Lung (tissue), 12 donors: ENCODE data around the gene GHRL. TPM values are rescaled to one million over a fixed set of nuclear protein-coding genes. Genes with fewer than 3 reads are reported as not detected.

Source experiments
- ATAC-seq: fragments of 200-7000 bp; cut with Tn5 transposase; one replicate; pipeline ENCODE4 v1.9.1; 2020; ENCODE audit warnings: moderate number of reproducible peaks; ENCODE audit not compliant: insufficient read depth, low FRiP score
- DNase-seq, 3 donors: peaks; one replicate each; pipeline ENCODE4 v3.0.0-alpha.2; 2013 to 2017
- H3K27ac ChIP-seq, 2 donors: one replicate each; pipeline ENCODE4 v1.5.1; 2013; ENCODE audit warnings: mild to moderate bottlenecking in 2 of 2, moderate library complexity in 2 of 2, control low read depth in 1 of 2, inconsistent platforms in 1 of 2, low read depth in 1 of 2, low read length in 1 of 2
- H3K27me3 ChIP-seq, 3 donors: one replicate each; pipeline ENCODE4 v1.5.1; 2013; ENCODE audit warnings: low read length in 2 of 3; ENCODE audit not compliant: control insufficient read depth in 3 of 3, insufficient read depth in 3 of 3
- H3K36me3 ChIP-seq, 4 donors: one replicate each; pipeline ENCODE4 v1.5.1; 2013; ENCODE audit warnings: low read length in 4 of 4, mild to moderate bottlenecking in 1 of 4, moderate library complexity in 1 of 4; ENCODE audit not compliant: control insufficient read depth in 4 of 4, insufficient read depth in 4 of 4
- H3K4me1 ChIP-seq, 5 donors: one replicate each; pipeline ENCODE4 v1.5.1; 2013; ENCODE audit warnings: low read length in 5 of 5, mild to moderate bottlenecking in 2 of 5, moderate library complexity in 1 of 5; ENCODE audit not compliant: control insufficient read depth in 5 of 5, insufficient read depth in 5 of 5
- H3K4me3 ChIP-seq: one replicate; pipeline ENCODE4 v1.5.1; 2013; ENCODE audit warnings: mild to moderate bottlenecking, control low read depth, moderate library complexity
- H3K9ac ChIP-seq, 2 donors: one replicate each; pipeline ENCODE4 v1.5.1; 2013; ENCODE audit warnings: low read length in 2 of 2, control low read depth in 1 of 2; ENCODE audit not compliant: insufficient read depth in 1 of 2
- H3K9me3 ChIP-seq, 4 donors: one replicate each; pipeline ENCODE4 v1.5.1; 2013; ENCODE audit warnings: low read length in 3 of 4, mild to moderate bottlenecking in 1 of 4, moderate library complexity in 1 of 4; ENCODE audit not compliant: control insufficient read depth in 4 of 4, insufficient read depth in 3 of 4
- CTCF ChIP-seq: IDR thresholded peaks from 2 replicates; pipeline ENCODE4 v1.5.1; 2012; ENCODE audit warnings: mild to moderate bottlenecking; ENCODE audit errors: control extremely low read depth, extremely low read depth
- WGBS, 2 donors: extraction: QIAGEN DNeasy Blood & Tissue Kit; methylation state at CpG; one replicate each; pipeline ENCODE4 v1.1.7; 2013; 5-methylcytosine and 5-hydroxymethylcytosine counted together
- polyA plus RNA-seq, 2 donors: library from polyadenylated mRNA; stranded (reverse); fragments of 200-250 nt; gene quantifications; one replicate each; pipeline ENCODE4 v1.2.1, GENCODE V29; 2013
- total RNA-seq, 2 donors: library from RNA; depleted of rRNA in 1 of 2; stranded (reverse); fragments of >200 nt in 1 of 2; gene quantifications; one replicate each; pipeline ENCODE4 v1.2.1, GENCODE V29; 2014 to 2021
- donor health status: control.
- donor health status: control.
- donor health status: Bipolar disorder and iron deficiency.
- donor health status: healthy.
- donor health status: DM: yes; HTN: yes; CAD: no.

Gene GHRL
- total and polyA plus RNA-seq, 4 donors: 5.4 to 28.2 (median 10.7) TPM

- Histone ChIP-seq H3K36me3 (peaks cover 0 to 10% (median 0%) of the 10 kb centered on the region in 4 donors), H3K27ac (no peak overlapping the region), H3K9ac (no peak overlapping the region), H3K9me3 (peaks cover 0 to 6% (median 1%) of the 10 kb centered on the region in 4 donors), H3K4me1 (peaks cover 0 to 17% (median 4%) of the 10 kb centered on the region in 5 donors), H3K27me3 (no peaks in the 10 kb centered on the region), H3K4me3 (no peak overlapping the region)
- no peak for ATAC-seq
- no peak for TF ChIP-seq CTCF
- WGBS, 2 donors: 80 to 91% methylated on average over 6 of the region's 6 CpGs
- DNase-seq: no peak
These were observed 47.5 kb downstream of the GHRL start for GRCh38 chr3:10245081-10245712.

- H3K9me3 ChIP-seq: peaks cover 0 to 6% (median 1%) of the 10 kb centered on the region in 4 donors
- no peaks in the 10 kb centered on the region for H3K27me3 ChIP-seq
- 77 to 83% methylated on average over 3 of the region's 3 CpGs for WGBS, 2 donors
- DNase-seq (no peak), ATAC-seq (no peak)
- peaks cover 0 to 5% (median 0%) of the 10 kb centered on the region in 5 donors for H3K4me1 ChIP-seq
- H3K9ac ChIP-seq: no peak overlapping the region
- no peak for TF ChIP-seq CTCF
- no peak overlapping the region for H3K4me3 ChIP-seq
- H3K27ac ChIP-seq: no peak overlapping the region
- H3K36me3 ChIP-seq: peaks cover 0 to 13% (median 0%) of the 10 kb centered on the region in 4 donors
These were observed 48.7 kb downstream of the GHRL start for GRCh38 chr3:10244009-10244408.

GRCh38 chr3:10242182-10243065 is 50.3 kb downstream of the GHRL start:
- peaks cover 0 to 6% (median 1%) of the 10 kb centered on the region in 4 donors for H3K9me3 ChIP-seq
- H3K4me1 ChIP-seq: no peaks in the 10 kb centered on the region
- H3K27ac ChIP-seq: no peak overlapping the region
- WGBS, 2 donors: 65 to 81% methylated on average over 7 of the region's 7 CpGs
- ATAC-seq (no peak), DNase-seq (peak in 1 of 3 donors; percentile 6)
- H3K27me3 ChIP-seq: no peaks in the 10 kb centered on the region
- peaks cover 0 to 20% (median 0%) of the 10 kb centered on the region in 4 donors for H3K36me3 ChIP-seq
- H3K4me3 ChIP-seq: no peak overlapping the region
- H3K9ac ChIP-seq: no peak overlapping the region
- no peak for TF ChIP-seq CTCF
